ENCODE data around the gene JPH3.
A peak's percentile ranks its signal among the peaks of the same experiment; 100 is the strongest.
"Not testable (repeated sequence)": the region's sequence is repeated elsewhere in the genome, so short reads cannot be mapped to it uniquely, and the experiment has no call there.

The JPH3 gene

GRCh38 chr16:87575027-87575804 lies 27.1 kb upstream of the JPH3 start:
- no peak for DNase-seq

- no peak for DNase-seq
Observed at GRCh38 chr16:87576171-87576570, 26.1 kb upstream of the JPH3 start.

GRCh38 chr16:87578142-87578930 lies 24.0 kb upstream of the JPH3 start:
- DNase-seq: not testable (repeated sequence)

- no peak for DNase-seq
Observed at GRCh38 chr16:87579691-87580090, 22.6 kb upstream of the JPH3 start.

- peak; percentile 18 for DNase-seq
Observed at GRCh38 chr16:87580855-87581261, 21.4 kb upstream of the JPH3 start.

GRCh38 chr16:87581857-87582215 lies 20.5 kb upstream of the JPH3 start:
- DNase-seq: no peak

GRCh38 chr16:87582216-87582965 lies 19.9 kb upstream of the JPH3 start:
- no peak for DNase-seq

- DNase-seq: no peak
Observed at GRCh38 chr16:87582966-87583325, 19.4 kb upstream of the JPH3 start.

- DNase-seq: no peak
Observed at GRCh38 chr16:87583453-87584131, 18.7 kb upstream of the JPH3 start.

- DNase-seq: no peak
Observed at GRCh38 chr16:87584271-87584670, 18.0 kb upstream of the JPH3 start.

GRCh38 chr16:87584975-87585374 lies 17.3 kb upstream of the JPH3 start:
- no peak for DNase-seq

- no peak for DNase-seq
Observed at GRCh38 chr16:87585442-87586200, 16.7 kb upstream of the JPH3 start.

- no peak for DNase-seq
Observed at GRCh38 chr16:87586201-87586782, 16.0 kb upstream of the JPH3 start.

GRCh38 chr16:87587636-87588035 lies 14.7 kb upstream of the JPH3 start:
- no peak for DNase-seq

GRCh38 chr16:87592018-87592712 lies 10.1 kb upstream of the JPH3 start:
- DNase-seq: no peak

GRCh38 chr16:87593710-87594258 lies 8.5 kb upstream of the JPH3 start:
- no peak for DNase-seq

GRCh38 chr16:87595712-87596111 lies 6.6 kb upstream of the JPH3 start:
- DNase-seq: no peak

- no peak for DNase-seq
Observed at GRCh38 chr16:87597324-87597830, 4.9 kb upstream of the JPH3 start.

GRCh38 chr16:87598431-87598830 lies 3.9 kb upstream of the JPH3 start:
- DNase-seq: no peak

GRCh38 chr16:87600246-87600645 lies 2.1 kb upstream of the JPH3 start:
- no peak for DNase-seq

Measured in stimulated activated CD4-positive, alpha-beta T cell treated with anti-CD3 and anti-CD28 coated beads, Interleukin-4, amount 100 ng/mL, for 24 hours (primary cell).